Activated CD4-positive, alpha-beta memory T cell treated with anti-CD3 and anti-CD28 coated beads, Interleukin-2, amount 10 ng/mL, durations not matched to agents 7 days and 5 days (primary cell): Measurements from ENCODE around the gene MRPS23. TPM values are rescaled to one million over a fixed set of nuclear protein-coding genes. Genes with fewer than 3 reads are reported as not detected.

ENCODE experiments used
- CTCF ChIA-PET: fragments of 350-600 bp; sonication (Branson Sonifier 250); formaldehyde crosslinking; loops from one replicate; lab custom pipeline; 2021; ENCODE audit warnings: antibody characterized with exemption, inconsistent platforms; lab: Charles Lee
- POLR2A ChIA-PET: fragments of 350-600 bp; sonication (Branson Sonifier 250); formaldehyde crosslinking; loops from one replicate; lab custom pipeline; 2021; ENCODE audit warnings: antibody characterized with exemption; lab: Charles Lee
- DNase-seq: peaks from one replicate; pipeline ENCODE4 v3.0.0-alpha.2; 2020
- H3K27ac Mint-ChIP-seq: one replicate; pipeline ENCODE4 v1.8.0; 2021; ENCODE audit warnings: mild to moderate bottlenecking, mixed read lengths
- H3K27me3 Mint-ChIP-seq: one replicate; pipeline ENCODE4 v1.8.0; 2021; ENCODE audit warnings: mixed read lengths
- H3K36me3 Mint-ChIP-seq: one replicate; pipeline ENCODE4 v1.8.0; 2021; ENCODE audit warnings: low read depth, mixed read lengths
- H3K4me1 Mint-ChIP-seq: one replicate; pipeline ENCODE4 v1.8.0; 2021; ENCODE audit warnings: mixed read lengths
- H3K4me3 Mint-ChIP-seq: one replicate; pipeline ENCODE4 v1.8.0; 2021; ENCODE audit warnings: mild to moderate bottlenecking, mixed read lengths
- H3K9me3 Mint-ChIP-seq: one replicate; pipeline ENCODE4 v1.8.0; 2021; ENCODE audit warnings: mixed read lengths
- total RNA-seq, 2 experiments: library from RNA; stranded (reverse); gene quantifications; one replicate each; pipeline ENCODE4 v1.2.3, GENCODE V29; 2021

The MRPS23 gene
- total RNA-seq, 2 experiments from 2014 or later: 30.8 to 35.3 TPM

GRCh38 chr17:57888311-57889216 is 38.7 kb upstream of the MRPS23 start:
- Mint-ChIP-seq H3K27ac (no peak overlapping the region), H3K36me3 (no peaks in the 10 kb centered on the region), H3K4me1 (peaks cover 8% of the 10 kb centered on the region), H3K9me3 (no peaks in the 10 kb centered on the region), H3K27me3 (peaks cover 9% of the 10 kb centered on the region), H3K4me3 (no peak overlapping the region)
- ChIA-PET POLR2A (interaction anchor here (1.6 kb wide), 1 partner anchor 107 kb away, joined by 3 read pairs; no protein-coding TSS in a partner anchor), CTCF (interaction anchor here (0.5 to 2.4 kb wide), 3 partner anchors 59 to 284 kb away, joined by 3 to 11 read pairs (median 5); no protein-coding TSS in a partner anchor)
- no peak for DNase-seq

- Mint-ChIP-seq H3K4me1 (no peaks in the 10 kb centered on the region), H3K4me3 (no peak overlapping the region), H3K9me3 (no peaks in the 10 kb centered on the region), H3K36me3 (no peaks in the 10 kb centered on the region), H3K27ac (no peak overlapping the region), H3K27me3 (peaks cover 9% of the 10 kb centered on the region)
- POLR2A ChIA-PET: no interaction called here
- CTCF ChIA-PET: no interaction called here
- no peak for DNase-seq
These were observed 37.3 kb upstream of the MRPS23 start for GRCh38 chr17:57887161-57887560.

- H3K4me1 Mint-ChIP-seq: no peaks in the 10 kb centered on the region
- H3K4me3 Mint-ChIP-seq: no peak overlapping the region
- H3K36me3 Mint-ChIP-seq: no peaks in the 10 kb centered on the region
- peaks cover 5% of the 10 kb centered on the region for H3K27me3 Mint-ChIP-seq
- H3K9me3 Mint-ChIP-seq: no peaks in the 10 kb centered on the region
- POLR2A ChIA-PET: no interaction called here
- CTCF ChIA-PET: interaction anchor here (1.2 kb wide), 1 partner anchor 31 kb away, joined by 3 read pairs; no protein-coding TSS in a partner anchor
- DNase-seq: no peak
- no peak overlapping the region for H3K27ac Mint-ChIP-seq
These were observed 36.2 kb upstream of the MRPS23 start for GRCh38 chr17:57886020-57886419.

GRCh38 chr17:57885148-57885915 is 35.5 kb upstream of the MRPS23 start:
- ChIA-PET POLR2A (no interaction called here), CTCF (interaction anchor here (1.2 kb wide), 1 partner anchor 30 kb away, joined by 3 read pairs; no protein-coding TSS in a partner anchor)
- Mint-ChIP-seq H3K27ac (no peak overlapping the region), H3K4me3 (no peak overlapping the region), H3K36me3 (no peaks in the 10 kb centered on the region), H3K9me3 (no peaks in the 10 kb centered on the region), H3K27me3 (peaks cover 4% of the 10 kb centered on the region), H3K4me1 (no peaks in the 10 kb centered on the region)
- no peak for DNase-seq

- peaks cover 8% of the 10 kb centered on the region for H3K4me1 Mint-ChIP-seq
- no peaks in the 10 kb centered on the region for H3K9me3 Mint-ChIP-seq
- CTCF ChIA-PET: no interaction called here
- POLR2A ChIA-PET: no interaction called here
- peaks cover 19% of the 10 kb centered on the region for H3K27me3 Mint-ChIP-seq
- no peak for DNase-seq
- no peaks in the 10 kb centered on the region for H3K36me3 Mint-ChIP-seq
- H3K27ac Mint-ChIP-seq: no peak overlapping the region
- no peak overlapping the region for H3K4me3 Mint-ChIP-seq
These were observed 32.0 kb upstream of the MRPS23 start for GRCh38 chr17:57881783-57882351.

- H3K27ac Mint-ChIP-seq: no peak overlapping the region
- POLR2A ChIA-PET: no interaction called here
These were observed 31.3 kb upstream of the MRPS23 start for GRCh38 chr17:57881143-57881542.

GRCh38 chr17:57880086-57880456 is 30.2 kb upstream of the MRPS23 start:
- H3K4me3 Mint-ChIP-seq: no peak overlapping the region
- DNase-seq: no peak
- H3K27me3 Mint-ChIP-seq: peaks cover 25% of the 10 kb centered on the region
- H3K27ac Mint-ChIP-seq: no peak overlapping the region
- H3K36me3 Mint-ChIP-seq: no peaks in the 10 kb centered on the region
- ChIA-PET POLR2A (interaction anchor here (1.3 kb wide), 1 partner anchor 10 kb away, joined by 6 read pairs; no protein-coding TSS in a partner anchor), CTCF (interaction anchor here (1.1 to 1.5 kb wide), 3 partner anchors 13 to 119 kb away, joined by 3 to 5 read pairs (median 4); no protein-coding TSS in a partner anchor)
- H3K9me3 Mint-ChIP-seq: no peaks in the 10 kb centered on the region
- H3K4me1 Mint-ChIP-seq: peaks cover 8% of the 10 kb centered on the region

More at GRCh38 chr17:57881143-57881542, 31.3 kb upstream of the MRPS23 start:
- no peak overlapping the region for H3K4me3 Mint-ChIP-seq
- CTCF ChIA-PET: interaction anchor here (1.1 kb wide), 1 partner anchor 12 kb away, joined by 5 read pairs; no protein-coding TSS in a partner anchor
- H3K4me1 Mint-ChIP-seq: peaks cover 8% of the 10 kb centered on the region
- no peak for DNase-seq
- no peaks in the 10 kb centered on the region for H3K9me3 Mint-ChIP-seq
- H3K27me3 Mint-ChIP-seq: peaks cover 22% of the 10 kb centered on the region
- no peaks in the 10 kb centered on the region for H3K36me3 Mint-ChIP-seq

- ChIA-PET CTCF (interaction anchor here (1.4 to 1.5 kb wide), 2 partner anchors 13 to 120 kb away, joined by 3 to 4 read pairs; no protein-coding TSS in a partner anchor), POLR2A (interaction anchor here (1.3 kb wide), 1 partner anchor 10 kb away, joined by 6 read pairs; no protein-coding TSS in a partner anchor)
- no peak for DNase-seq
- Mint-ChIP-seq H3K36me3 (no peaks in the 10 kb centered on the region), H3K4me1 (peaks cover 8% of the 10 kb centered on the region), H3K9me3 (no peaks in the 10 kb centered on the region), H3K4me3 (no peak overlapping the region), H3K27ac (no peak overlapping the region), H3K27me3 (peaks cover 24% of the 10 kb centered on the region)
These were observed 29.7 kb upstream of the MRPS23 start for GRCh38 chr17:57879437-57880085.

GRCh38 chr17:57877803-57878377 is 28.0 kb upstream of the MRPS23 start:
- H3K36me3 Mint-ChIP-seq: no peaks in the 10 kb centered on the region
- peaks cover 14% of the 10 kb centered on the region for H3K4me1 Mint-ChIP-seq
- no peak overlapping the region for H3K4me3 Mint-ChIP-seq
- POLR2A ChIA-PET: no interaction called here
- no peaks in the 10 kb centered on the region for H3K9me3 Mint-ChIP-seq
- H3K27me3 Mint-ChIP-seq: peaks cover 35% of the 10 kb centered on the region
- H3K27ac Mint-ChIP-seq: no peak overlapping the region
- DNase-seq: no peak
- CTCF ChIA-PET: interaction anchor here (0.7 to 1.1 kb wide), 5 partner anchors 14 to 540 kb away, joined by 3 to 5 read pairs (median 3); no protein-coding TSS in a partner anchor

- POLR2A ChIA-PET: interaction anchor here (0.5 to 1.2 kb wide), 2 partner anchors 63 to 131 kb away, joined by 3 to 4 read pairs; partner anchors contain the start of gene SRSF1
- no peak overlapping the region for H3K4me3 Mint-ChIP-seq
- no peak overlapping the region for H3K27ac Mint-ChIP-seq
- H3K9me3 Mint-ChIP-seq: no peaks in the 10 kb centered on the region
- H3K36me3 Mint-ChIP-seq: no peaks in the 10 kb centered on the region
- H3K4me1 Mint-ChIP-seq: peaks cover 14% of the 10 kb centered on the region
- CTCF ChIA-PET: interaction anchor here (1.0 to 1.1 kb wide), 2 partner anchors 15 to 116 kb away, joined by 3 to 4 read pairs; no protein-coding TSS in a partner anchor
- peaks cover 40% of the 10 kb centered on the region for H3K27me3 Mint-ChIP-seq
- no peak for DNase-seq
These were observed 27.0 kb upstream of the MRPS23 start for GRCh38 chr17:57876866-57877237.

- DNase-seq: no peak
- H3K9me3 Mint-ChIP-seq: no peaks in the 10 kb centered on the region
- H3K4me3 Mint-ChIP-seq: no peak overlapping the region
- H3K36me3 Mint-ChIP-seq: no peaks in the 10 kb centered on the region
- CTCF ChIA-PET: interaction anchor here (1.0 to 1.1 kb wide), 2 partner anchors 16 to 117 kb away, joined by 3 to 4 read pairs; no protein-coding TSS in a partner anchor
- H3K27ac Mint-ChIP-seq: no peak overlapping the region
- H3K27me3 Mint-ChIP-seq: peaks cover 41% of the 10 kb centered on the region
- POLR2A ChIA-PET: interaction anchor here (0.5 to 1.2 kb wide), 2 partner anchors 62 to 131 kb away, joined by 3 to 4 read pairs; partner anchors contain the start of gene SRSF1
- peaks cover 14% of the 10 kb centered on the region for H3K4me1 Mint-ChIP-seq
These were observed 26.4 kb upstream of the MRPS23 start for GRCh38 chr17:57876023-57876865.
